ENCODE results near the gene CALU.

CALU gene

DNA sequence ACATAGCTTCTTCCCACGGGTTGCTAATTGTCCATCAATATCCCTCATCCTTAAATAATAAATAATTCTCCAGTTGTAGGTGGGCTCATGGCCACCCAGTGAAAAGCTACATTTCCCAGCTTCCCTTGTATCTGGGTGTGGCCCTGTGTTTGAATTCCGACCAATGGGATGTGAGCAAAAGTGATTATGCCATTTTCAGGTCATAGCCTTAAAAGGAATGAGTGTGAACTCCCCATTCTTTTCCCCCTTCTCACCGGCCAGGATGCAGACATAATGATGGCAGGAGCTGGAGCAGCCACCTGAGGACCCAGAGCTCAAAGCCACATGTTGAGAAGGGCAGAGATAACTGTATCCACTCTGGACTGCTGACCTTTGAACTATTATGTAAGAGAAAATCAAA lies 30.3 kb upstream of the CALU start:
- H3K36me3 Mint-ChIP-seq = no peaks in the 10 kb centered on the region
- ATAC-seq (ENCODE audit: low read depth) (no peak), DNase-seq (ENCODE audit: low spot score in 2 of 2) (no peak)
- H3K4me1 Mint-ChIP-seq = no peaks in the 10 kb centered on the region
- H3K27me3 Mint-ChIP-seq = peaks cover 5% of the 10 kb centered on the region
- no peaks in the 10 kb centered on the region for H3K9me3 Mint-ChIP-seq
- H3K27ac Mint-ChIP-seq = no peak overlapping the region
- H3K4me3 Mint-ChIP-seq = no peak overlapping the region

- Mint-ChIP-seq H3K27ac (no peak overlapping the region), H3K27me3 (peaks cover 4% of the 10 kb centered on the region), H3K4me1 (no peaks in the 10 kb centered on the region), H3K9me3 (no peaks in the 10 kb centered on the region), H3K4me3 (no peak overlapping the region), H3K36me3 (no peaks in the 10 kb centered on the region)
- DNase-seq (ENCODE audit: low spot score in 2 of 2) (no peak), ATAC-seq (ENCODE audit: low read depth) (no peak)
These were observed 28.7 kb upstream of the CALU start for GRCh38 chr7:128710481-128710880.

GRCh38 chr7:128713794-128714193 lies 25.4 kb upstream of the CALU start:
- Mint-ChIP-seq H3K27ac (no peak overlapping the region), H3K4me3 (no peak overlapping the region), H3K9me3 (no peaks in the 10 kb centered on the region), H3K4me1 (no peaks in the 10 kb centered on the region), H3K27me3 (peaks cover 9% of the 10 kb centered on the region), H3K36me3 (no peaks in the 10 kb centered on the region)
- ATAC-seq (ENCODE audit: low read depth) (no peak), DNase-seq (ENCODE audit: low spot score in 2 of 2) (no peak)

DNA sequence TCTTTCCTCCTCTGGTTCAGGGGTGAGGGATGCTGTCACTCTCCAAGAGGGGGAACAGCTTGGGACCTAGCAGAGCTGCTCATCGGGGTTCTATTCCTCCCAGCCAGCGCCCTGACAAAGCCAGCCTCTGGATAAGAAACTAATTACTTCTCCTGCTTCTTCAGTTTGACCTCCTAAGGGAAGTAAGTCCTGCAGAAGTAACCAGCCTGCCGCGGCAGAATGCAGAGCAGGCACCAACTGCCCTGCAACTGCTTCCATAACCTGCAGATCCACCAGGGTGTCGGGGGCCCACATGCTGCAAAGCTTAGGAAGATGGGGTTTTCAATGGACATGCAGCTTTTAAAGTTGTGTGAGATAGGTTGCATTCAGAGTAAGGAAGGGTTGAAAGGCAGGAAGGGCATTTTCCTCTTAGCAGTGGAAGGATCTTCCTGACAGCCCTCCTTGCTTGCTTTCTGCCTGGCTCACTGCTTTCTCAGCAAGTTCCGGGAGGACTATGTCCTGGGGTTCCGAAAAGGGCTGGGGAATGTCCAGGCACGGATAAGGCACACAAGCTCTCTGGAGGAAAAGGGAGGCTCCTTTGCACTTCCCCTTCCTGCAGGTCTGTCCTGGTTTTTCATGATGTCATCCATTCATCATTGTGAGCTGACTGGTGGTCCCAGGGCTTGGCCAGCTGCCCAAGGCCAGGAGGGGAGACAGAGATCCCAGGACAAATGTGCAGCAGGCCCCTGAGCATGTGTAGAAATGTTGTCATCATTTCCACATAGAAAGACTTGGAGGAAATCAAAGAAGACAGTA lies 24.3 kb upstream of the CALU start:
- Mint-ChIP-seq H3K36me3 (no peaks in the 10 kb centered on the region), H3K27me3 (peaks cover 9% of the 10 kb centered on the region), H3K27ac (no peak overlapping the region), H3K4me3 (no peak overlapping the region), H3K4me1 (no peaks in the 10 kb centered on the region), H3K9me3 (no peaks in the 10 kb centered on the region)
- DNase-seq (ENCODE audit: low spot score in 2 of 2) (no peak), ATAC-seq (ENCODE audit: low read depth) (no peak)

- ATAC-seq (ENCODE audit: low read depth) (no peak), DNase-seq (ENCODE audit: low spot score in 2 of 2) (no peak)
- Mint-ChIP-seq H3K9me3 (no peaks in the 10 kb centered on the region), H3K4me3 (no peak overlapping the region), H3K27ac (no peak overlapping the region), H3K27me3 (peaks cover 9% of the 10 kb centered on the region), H3K4me1 (no peaks in the 10 kb centered on the region), H3K36me3 (no peaks in the 10 kb centered on the region)
These were observed 20.1 kb upstream of the CALU start for GRCh38 chr7:128718967-128719642.

- H3K9me3 Mint-ChIP-seq = no peaks in the 10 kb centered on the region
- peaks cover 8% of the 10 kb centered on the region for H3K4me1 Mint-ChIP-seq
- ATAC-seq (ENCODE audit: low read depth) (no peak), DNase-seq (ENCODE audit: low spot score in 2 of 2) (no peak)
- no peak overlapping the region for H3K27ac Mint-ChIP-seq
- no peak overlapping the region for H3K4me3 Mint-ChIP-seq
- H3K36me3 Mint-ChIP-seq = no peaks in the 10 kb centered on the region
- peaks cover 6% of the 10 kb centered on the region for H3K27me3 Mint-ChIP-seq
These were observed 17.8 kb upstream of the CALU start for GRCh38 chr7:128721376-128721775.

GRCh38 chr7:128724743-128725142 lies 14.4 kb upstream of the CALU start:
- Mint-ChIP-seq H3K27ac (no peak overlapping the region), H3K27me3 (peaks cover 4% of the 10 kb centered on the region), H3K4me3 (no peak overlapping the region), H3K36me3 (no peaks in the 10 kb centered on the region), H3K4me1 (peaks cover 8% of the 10 kb centered on the region), H3K9me3 (no peaks in the 10 kb centered on the region)
- ATAC-seq (ENCODE audit: low read depth) (no peak), DNase-seq (ENCODE audit: low spot score in 2 of 2) (no peak)

DNA sequence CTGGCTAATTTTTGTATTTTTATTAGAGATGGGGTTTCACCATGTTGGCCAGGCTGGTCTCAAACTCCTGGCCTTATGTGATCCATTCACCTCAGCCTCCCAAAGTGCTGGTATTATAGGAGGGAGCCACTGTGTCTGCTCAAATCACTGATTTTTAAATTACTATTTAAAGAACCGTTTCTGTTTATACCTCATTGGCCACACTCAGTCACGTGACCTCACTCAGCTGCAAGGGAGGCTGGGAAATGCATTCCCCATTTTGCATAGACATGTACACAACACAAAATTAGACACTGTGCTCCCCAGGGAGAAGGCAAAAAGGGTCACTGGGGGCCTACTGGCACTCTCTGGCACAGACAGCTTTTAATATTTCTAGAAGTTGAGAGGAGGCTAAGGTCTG lies 13.6 kb upstream of the CALU start:
- peaks cover 8% of the 10 kb centered on the region for H3K4me1 Mint-ChIP-seq
- no peak overlapping the region for H3K27ac Mint-ChIP-seq
- no peak for DNase-seq (ENCODE audit: low spot score in 2 of 2)
- H3K9me3 Mint-ChIP-seq = no peaks in the 10 kb centered on the region
- H3K36me3 Mint-ChIP-seq = no peaks in the 10 kb centered on the region
- no peak for ATAC-seq (ENCODE audit: low read depth)
- H3K27me3 Mint-ChIP-seq = peaks cover 4% of the 10 kb centered on the region
- no peak overlapping the region for H3K4me3 Mint-ChIP-seq

DNA sequence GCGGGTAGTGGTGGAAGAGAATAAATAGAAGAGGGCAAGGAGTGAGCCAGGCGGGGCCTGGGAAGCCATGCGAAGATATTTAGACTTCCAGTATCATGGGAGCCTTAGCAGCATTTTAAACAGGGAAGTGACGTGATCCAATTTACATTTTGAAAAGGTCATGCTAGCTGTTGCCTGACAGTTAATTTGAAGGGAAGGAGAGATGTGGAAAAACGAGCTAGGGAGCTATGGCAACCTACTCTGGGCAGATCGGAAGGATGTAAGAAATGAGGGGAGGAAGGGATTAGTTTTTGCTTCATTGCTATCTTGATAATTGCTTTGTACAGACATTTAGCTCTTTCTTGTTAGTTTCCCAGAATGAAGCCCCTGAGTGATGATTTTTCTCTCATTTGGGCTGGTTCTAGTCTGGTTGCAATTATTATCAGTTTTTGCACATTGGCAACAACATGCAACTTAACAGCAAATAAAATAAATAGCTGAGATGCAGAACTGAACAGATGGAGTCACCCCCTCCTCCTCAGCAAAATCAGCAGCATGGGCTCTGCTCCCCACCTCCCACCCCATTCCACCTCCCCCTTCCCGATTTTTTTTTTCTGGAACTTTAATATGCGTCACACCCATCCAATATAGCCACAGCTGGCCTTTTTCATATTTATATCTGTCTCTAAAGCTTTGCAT lies 13.0 kb upstream of the CALU start:
- H3K4me1 Mint-ChIP-seq = peaks cover 9% of the 10 kb centered on the region
- DNase-seq (ENCODE audit: low spot score in 2 of 2) (no peak), ATAC-seq (ENCODE audit: low read depth) (no peak)
- no peak overlapping the region for H3K27ac Mint-ChIP-seq
- H3K36me3 Mint-ChIP-seq = no peaks in the 10 kb centered on the region
- no peaks in the 10 kb centered on the region for H3K9me3 Mint-ChIP-seq
- no peak overlapping the region for H3K4me3 Mint-ChIP-seq
- peaks cover 4% of the 10 kb centered on the region for H3K27me3 Mint-ChIP-seq

- Mint-ChIP-seq H3K4me3 (no peak overlapping the region), H3K27me3 (peaks cover 4% of the 10 kb centered on the region), H3K4me1 (peaks cover 10% of the 10 kb centered on the region), H3K27ac (no peak overlapping the region), H3K9me3 (no peaks in the 10 kb centered on the region), H3K36me3 (no peaks in the 10 kb centered on the region)
- ATAC-seq (ENCODE audit: low read depth) (no peak), DNase-seq (ENCODE audit: low spot score in 2 of 2) (no peak)
These were observed 12.5 kb upstream of the CALU start for GRCh38 chr7:128726737-128727072.

DNA sequence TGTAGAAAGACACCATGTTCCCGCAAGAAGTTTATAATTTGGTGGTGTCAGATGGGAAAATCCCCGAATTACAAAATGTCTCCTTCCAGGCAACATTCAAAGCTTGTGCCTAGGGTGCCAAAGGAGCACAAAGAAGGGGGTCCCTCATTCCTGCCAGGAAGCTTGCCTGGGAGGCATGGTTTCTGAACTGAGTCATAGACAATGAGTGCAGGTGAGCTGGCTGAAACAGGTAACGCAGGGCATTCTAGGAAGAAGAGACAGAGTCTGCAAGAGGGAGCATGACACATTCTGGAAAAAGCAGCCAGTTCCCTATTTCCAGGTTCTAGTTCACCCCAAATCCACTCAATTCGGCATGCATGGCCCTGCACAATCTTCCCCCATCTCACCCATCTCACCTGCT lies 11.9 kb upstream of the CALU start:
- Mint-ChIP-seq H3K4me1 (peaks cover 10% of the 10 kb centered on the region), H3K4me3 (no peak overlapping the region), H3K36me3 (no peaks in the 10 kb centered on the region), H3K9me3 (no peaks in the 10 kb centered on the region), H3K27ac (no peak overlapping the region), H3K27me3 (peaks cover 4% of the 10 kb centered on the region)
- no peak for ATAC-seq (ENCODE audit: low read depth)
- no peak for DNase-seq (ENCODE audit: low spot score in 2 of 2)

- ATAC-seq (ENCODE audit: low read depth) (no peak), DNase-seq (ENCODE audit: low spot score in 2 of 2) (no peak)
- Mint-ChIP-seq H3K27ac (no peak overlapping the region), H3K36me3 (no peaks in the 10 kb centered on the region), H3K9me3 (no peaks in the 10 kb centered on the region), H3K4me1 (peaks cover 10% of the 10 kb centered on the region), H3K4me3 (no peak overlapping the region), H3K27me3 (peaks cover 4% of the 10 kb centered on the region)
These were observed 10.6 kb upstream of the CALU start for GRCh38 chr7:128728598-128728997.

- no peak overlapping the region for H3K4me3 Mint-ChIP-seq
- DNase-seq (ENCODE audit: low spot score in 2 of 2) = no peak
- no peaks in the 10 kb centered on the region for H3K9me3 Mint-ChIP-seq
- H3K4me1 Mint-ChIP-seq = peaks cover 10% of the 10 kb centered on the region
- no peak for ATAC-seq (ENCODE audit: low read depth)
- H3K27ac Mint-ChIP-seq = no peak overlapping the region
- H3K27me3 Mint-ChIP-seq = peaks cover 4% of the 10 kb centered on the region
- H3K36me3 Mint-ChIP-seq = no peaks in the 10 kb centered on the region
These were observed 9.7 kb upstream of the CALU start for GRCh38 chr7:128729494-128729893.

DNA sequence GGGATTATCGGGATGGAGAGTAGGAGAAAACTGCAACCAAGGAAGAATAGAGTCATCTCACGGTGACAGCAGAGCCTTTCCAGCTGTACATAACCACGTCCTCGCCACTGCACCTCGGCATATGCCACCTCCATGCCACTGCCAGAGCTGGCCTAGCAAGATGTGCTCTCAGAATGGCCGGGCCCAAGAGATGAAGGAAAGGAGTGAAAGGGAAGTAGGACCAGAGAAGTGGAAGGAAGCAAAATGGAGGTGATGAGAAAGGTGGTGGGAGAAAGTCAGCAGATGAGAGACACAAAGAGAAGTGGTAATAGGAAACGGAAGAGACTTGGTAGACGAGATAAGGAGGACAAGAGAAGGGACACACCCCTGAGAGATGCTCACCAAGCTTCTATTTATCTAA lies 8.0 kb upstream of the CALU start:
- H3K27me3 Mint-ChIP-seq = peaks cover 4% of the 10 kb centered on the region
- ATAC-seq (ENCODE audit: low read depth) = no peak
- H3K4me3 Mint-ChIP-seq = no peak overlapping the region
- H3K4me1 Mint-ChIP-seq = peaks cover 2% of the 10 kb centered on the region
- H3K36me3 Mint-ChIP-seq = no peaks in the 10 kb centered on the region
- H3K9me3 Mint-ChIP-seq = peaks cover 2% of the 10 kb centered on the region
- no peak overlapping the region for H3K27ac Mint-ChIP-seq
- DNase-seq (ENCODE audit: low spot score in 2 of 2) = no peak

All from memory B cell (primary cell).